ENCODE measurements around the gene LRRC8D. TPM values are rescaled to one million over a fixed set of nuclear protein-coding genes. Genes with fewer than 3 reads are reported as not detected.

LRRC8D gene
- polyA plus RNA-seq, 1 donor: 7.0 TPM

GRCh38 chr1:89866568-89866967, 45.7 kb downstream of the LRRC8D start:
- no peak for DNase-seq (ENCODE audit: low read depth)

GRCh38 chr1:89870998-89871397, 50.2 kb downstream of the LRRC8D start:
- DNase-seq (ENCODE audit: low read depth): no peak

GRCh38 chr1:89871768-89872473, 51.1 kb downstream of the LRRC8D start:
- no peak for DNase-seq (ENCODE audit: low read depth)

- DNase-seq (ENCODE audit: low read depth): no peak
Observed at GRCh38 chr1:89872567-89872966, 51.7 kb downstream of the LRRC8D start.

- DNase-seq (ENCODE audit: low read depth): no peak
Observed at GRCh38 chr1:89873288-89873687, 52.5 kb downstream of the LRRC8D start.

GRCh38 chr1:89873770-89874169, 52.9 kb downstream of the LRRC8D start:
- peak; percentile 13 for DNase-seq (ENCODE audit: low read depth)

GRCh38 chr1:89876463-89876862, 55.6 kb downstream of the LRRC8D start:
- DNase-seq (ENCODE audit: low read depth): no peak

GRCh38 chr1:89877756-89878155, 56.9 kb downstream of the LRRC8D start:
- DNase-seq (ENCODE audit: low read depth): no peak

- no peak for DNase-seq (ENCODE audit: low read depth)
Observed at GRCh38 chr1:89878256-89878655, 57.4 kb downstream of the LRRC8D start.

- no peak for DNase-seq (ENCODE audit: low read depth)
Observed at GRCh38 chr1:89880679-89881078, 59.8 kb downstream of the LRRC8D start.

- DNase-seq (ENCODE audit: low read depth): no peak
Observed at GRCh38 chr1:89881415-89882058, 60.7 kb downstream of the LRRC8D start.

- DNase-seq (ENCODE audit: low read depth): no peak
Observed at GRCh38 chr1:89882348-89883029, 61.7 kb downstream of the LRRC8D start.

GRCh38 chr1:89883030-89883379, 62.2 kb downstream of the LRRC8D start:
- no peak for DNase-seq (ENCODE audit: low read depth)

- no peak for DNase-seq (ENCODE audit: low read depth)
Observed at GRCh38 chr1:89884718-89885596, 64.1 kb downstream of the LRRC8D start.

GRCh38 chr1:89887270-89887669, 66.4 kb downstream of the LRRC8D start:
- no peak for DNase-seq (ENCODE audit: low read depth)

- DNase-seq (ENCODE audit: low read depth): no peak
Observed at GRCh38 chr1:89887713-89888112, 66.9 kb downstream of the LRRC8D start.

- no peak for DNase-seq (ENCODE audit: low read depth)
Observed at GRCh38 chr1:89888480-89889322, 67.9 kb downstream of the LRRC8D start.

GRCh38 chr1:89889323-89889615, 68.4 kb downstream of the LRRC8D start:
- DNase-seq (ENCODE audit: low read depth): no peak

GRCh38 chr1:89890085-89890752, 69.4 kb downstream of the LRRC8D start:
- DNase-seq (ENCODE audit: low read depth): no peak

- DNase-seq (ENCODE audit: low read depth): no peak
Observed at GRCh38 chr1:89892816-89893215, 72.0 kb downstream of the LRRC8D start.
